HG02885 (cell line): ENCODE measurements around the gene TMEM244.
"Not testable (repeated sequence)": the region's sequence is repeated elsewhere in the genome, so short reads cannot be mapped to it uniquely, and the experiment has no call there.

Experiments used
- ATAC-seq: cut with Tn5 transposase; IDR thresholded peaks from one replicate; pipeline ENCODE4 v1.9.1; 2021; ENCODE audit warnings: mild to moderate bottlenecking; ENCODE audit not compliant: unreplicated experiment, poor library complexity

The TMEM244 gene

DNA sequence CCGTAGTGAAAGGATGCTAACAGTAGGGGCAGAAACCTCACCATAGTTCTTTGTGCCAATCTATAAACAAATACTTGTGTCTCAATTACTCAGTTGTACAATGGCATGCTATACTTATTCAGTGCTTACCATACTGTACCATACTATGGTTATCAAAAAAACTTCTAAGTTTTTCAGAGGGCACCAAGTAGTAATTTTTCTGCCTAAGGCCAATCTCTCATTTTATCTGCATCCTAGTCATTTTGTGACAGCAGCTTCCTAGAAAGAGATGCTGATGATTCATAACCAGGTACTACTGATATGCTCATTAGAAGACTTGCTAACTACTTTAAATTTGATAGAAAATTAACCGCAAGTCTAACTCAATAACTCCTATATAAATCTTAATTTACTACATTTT, 42.9 kb downstream of the TMEM244 start:
- ATAC-seq, result no peak

DNA sequence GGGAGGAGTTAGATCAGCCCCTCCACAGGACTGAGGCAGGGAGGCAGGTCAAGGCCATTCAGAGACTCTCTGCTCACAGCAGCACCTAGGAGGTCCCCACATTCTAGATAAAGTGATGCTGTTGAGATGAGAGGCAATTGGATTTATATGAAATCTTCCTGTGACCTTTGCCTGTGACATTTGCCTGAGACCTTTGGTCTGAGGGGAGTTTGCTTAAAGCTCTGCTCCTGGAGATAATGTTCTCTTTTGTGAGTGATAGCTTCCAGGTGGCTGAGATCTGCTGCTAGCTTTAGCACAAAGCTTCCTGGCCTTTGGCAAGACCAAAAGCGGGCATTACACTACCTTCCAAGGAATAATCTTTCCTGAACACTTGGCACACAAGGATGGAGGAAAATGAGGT, 43.3 kb downstream of the TMEM244 start:
- ATAC-seq, result no peak

DNA sequence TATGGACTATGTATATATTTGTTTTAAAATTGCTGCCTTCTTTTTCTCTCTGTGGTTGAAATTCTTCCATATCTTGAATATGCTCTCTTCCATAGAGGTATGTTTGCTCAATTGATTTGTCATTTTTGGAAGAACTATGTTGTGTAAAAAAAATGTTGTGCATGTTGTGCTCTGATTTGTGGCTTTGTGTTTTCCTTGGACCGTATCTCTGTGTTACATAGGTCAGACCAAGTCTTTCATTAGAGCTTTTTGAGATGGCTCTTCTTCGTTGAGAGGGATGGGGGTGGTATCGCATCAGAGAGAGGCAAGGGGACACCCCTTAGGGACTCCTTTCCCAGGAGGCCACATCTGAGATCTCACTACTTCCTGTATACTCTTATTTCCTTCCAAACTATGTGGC, 43.8 kb downstream of the TMEM244 start:
- no peak for ATAC-seq

DNA sequence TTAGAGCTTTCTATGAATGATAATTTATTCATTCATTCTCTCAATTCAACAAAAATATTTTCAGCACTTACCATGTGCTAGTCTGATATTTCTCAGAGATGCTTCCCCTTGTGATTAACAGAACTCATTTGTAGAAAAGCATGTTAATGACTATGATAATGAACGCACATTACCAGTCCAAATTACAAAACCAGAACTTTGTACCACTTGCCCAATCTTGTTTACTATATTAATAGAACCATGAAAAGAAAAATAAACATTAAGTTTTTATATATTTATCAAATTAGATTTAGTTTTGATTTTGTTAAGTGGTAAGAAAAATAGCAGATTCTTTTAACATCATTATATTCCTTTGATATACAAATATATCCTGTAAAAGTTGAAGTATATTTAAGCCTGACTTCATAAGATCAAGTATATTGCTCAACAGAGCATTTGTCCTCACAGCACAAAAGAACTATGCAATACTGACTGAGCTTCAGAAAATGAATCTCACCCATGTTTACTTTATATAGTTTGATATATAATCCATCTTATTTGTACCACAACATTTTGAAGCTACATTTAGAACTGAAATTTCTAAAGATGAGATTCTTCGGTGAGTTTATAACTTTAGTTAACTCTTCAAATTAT, 48.9 kb downstream of the TMEM244 start:
- ATAC-seq, result no peak

DNA sequence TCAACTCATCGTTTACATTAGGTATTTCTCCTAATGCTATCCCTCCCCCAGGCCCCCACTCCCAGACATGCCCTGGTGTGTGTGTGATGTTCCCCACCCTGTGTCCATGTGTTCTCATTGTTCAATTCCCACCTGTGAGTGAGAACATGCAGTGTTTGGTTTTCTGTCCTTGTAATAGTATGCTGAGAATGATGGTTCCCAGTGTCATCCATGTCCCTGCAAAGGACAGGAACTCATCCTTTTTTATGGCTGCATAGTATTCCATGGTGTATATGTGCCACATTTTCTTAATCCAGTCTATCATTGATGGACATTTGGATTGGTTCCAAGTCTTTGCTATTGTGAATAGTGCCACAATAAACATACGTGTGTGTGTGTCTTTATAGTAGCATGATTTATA, 54.0 kb downstream of the TMEM244 start:
- not testable (repeated sequence) for ATAC-seq

DNA sequence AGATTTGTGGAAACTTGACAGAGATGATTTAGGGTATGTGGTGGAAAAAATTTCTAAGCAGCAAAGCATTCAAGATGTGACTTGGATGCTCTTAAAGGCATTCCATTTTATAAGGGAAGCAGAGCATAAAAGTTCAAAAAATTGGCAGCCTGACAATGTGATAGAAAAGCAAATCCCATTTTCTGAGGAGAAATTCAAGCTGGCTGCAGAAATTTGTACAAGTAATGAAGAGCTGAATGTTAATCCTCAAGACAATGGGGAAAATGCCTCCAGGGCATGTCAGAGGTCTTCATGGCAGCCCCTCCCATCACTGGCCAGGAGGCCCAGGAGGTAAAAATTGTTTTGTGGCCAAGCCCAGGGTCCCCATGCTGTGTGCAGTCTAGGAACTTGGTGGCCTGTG, 58.2 kb downstream of the TMEM244 start:
- ATAC-seq, result not testable (repeated sequence)

DNA sequence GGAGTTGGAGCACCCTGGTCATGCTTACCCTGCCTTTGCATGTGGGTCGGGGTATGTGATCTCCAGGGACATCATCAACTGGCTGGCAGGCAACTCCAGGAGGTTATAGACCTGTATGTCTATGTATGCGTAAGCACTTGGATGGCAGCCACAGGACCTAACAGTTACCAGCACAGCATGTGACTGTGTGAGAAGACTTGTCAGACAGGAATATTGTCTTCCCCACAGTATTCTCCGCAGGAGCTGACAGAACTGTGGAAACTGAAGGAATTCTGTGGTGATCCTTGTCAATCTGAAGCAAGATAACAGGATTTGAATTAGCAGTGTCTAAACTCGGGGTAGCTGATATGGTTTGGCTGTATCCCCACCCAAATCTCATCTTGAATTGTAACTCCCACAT, 59.2 kb downstream of the TMEM244 start:
- ATAC-seq, result no peak

DNA sequence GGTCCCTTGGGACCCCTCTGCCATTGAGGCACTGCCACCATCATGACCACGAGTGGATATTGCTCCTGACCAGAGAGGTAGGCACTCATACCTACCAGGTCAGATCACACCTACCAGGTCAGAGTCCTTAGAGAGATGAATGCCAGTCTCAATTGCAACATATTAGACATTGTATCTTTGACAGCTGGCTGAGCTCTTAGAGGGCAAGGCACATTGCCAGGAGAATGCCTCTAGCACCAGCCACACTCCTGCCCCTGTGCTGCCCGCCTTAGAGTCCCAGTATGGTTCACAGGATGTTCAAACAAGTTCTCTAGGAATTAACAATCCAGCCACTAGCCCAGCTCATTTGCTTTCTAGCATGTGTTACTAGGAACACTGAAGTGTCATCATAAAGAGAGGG, 65.9 kb downstream of the TMEM244 start:
- ATAC-seq, result no peak

DNA sequence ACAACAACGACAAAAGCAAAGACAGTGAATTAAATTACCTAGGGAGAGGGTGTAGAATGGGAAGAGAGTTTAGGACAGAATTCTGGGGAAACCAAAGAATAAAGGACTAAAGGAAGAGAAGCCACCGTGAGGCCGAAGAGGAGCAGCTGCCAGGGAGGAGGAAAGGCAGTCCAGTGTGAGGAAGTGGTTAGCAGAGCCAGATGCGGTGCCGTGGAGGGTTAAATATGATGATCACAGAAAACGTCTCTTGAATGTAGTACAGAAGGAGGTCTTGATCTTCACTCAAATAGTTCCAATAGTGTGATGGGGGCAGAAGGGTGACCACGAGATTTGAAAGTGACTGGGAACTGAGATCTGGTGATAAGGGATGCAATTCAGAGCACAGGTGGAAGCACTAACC, 67.7 kb downstream of the TMEM244 start:
- no peak for ATAC-seq

DNA sequence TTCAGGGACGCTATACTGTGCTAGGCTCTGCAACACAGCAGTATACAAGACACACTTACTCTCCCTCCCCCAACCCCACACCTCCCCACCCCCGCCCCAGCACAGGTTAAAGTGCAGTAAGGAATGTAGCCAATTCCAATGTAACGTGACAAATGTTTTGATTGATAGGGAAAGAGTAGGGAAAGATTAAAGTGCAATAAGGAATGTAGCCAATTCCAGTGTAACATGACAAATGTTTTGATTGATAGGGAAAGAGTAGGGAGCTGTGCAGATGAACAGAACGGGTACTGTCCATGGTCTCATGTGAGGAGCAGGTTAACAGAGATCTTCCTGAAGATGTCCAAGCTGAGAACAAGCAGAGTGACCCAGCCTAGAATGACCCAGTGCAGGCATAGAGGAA, 69.1 kb downstream of the TMEM244 start:
- no peak for ATAC-seq

DNA sequence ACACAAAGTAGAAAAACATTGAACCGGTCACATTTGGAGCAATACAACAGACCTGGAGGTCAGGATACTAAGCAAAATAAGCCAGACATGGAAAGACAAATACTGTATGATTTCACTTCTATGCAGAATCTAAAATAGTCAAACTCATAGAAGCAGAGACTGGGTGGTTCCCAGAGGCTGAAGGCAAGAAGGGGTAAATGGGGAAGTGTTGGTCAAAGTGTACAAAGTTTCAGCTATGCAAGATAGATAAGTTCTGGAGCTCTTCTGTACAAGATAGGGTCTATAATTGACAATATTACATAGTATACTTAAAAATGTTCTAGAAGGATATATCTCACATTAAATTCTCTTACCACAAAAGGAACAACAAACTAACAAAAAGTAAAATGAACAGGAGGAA, 70.3 kb downstream of the TMEM244 start:
- no peak for ATAC-seq

DNA sequence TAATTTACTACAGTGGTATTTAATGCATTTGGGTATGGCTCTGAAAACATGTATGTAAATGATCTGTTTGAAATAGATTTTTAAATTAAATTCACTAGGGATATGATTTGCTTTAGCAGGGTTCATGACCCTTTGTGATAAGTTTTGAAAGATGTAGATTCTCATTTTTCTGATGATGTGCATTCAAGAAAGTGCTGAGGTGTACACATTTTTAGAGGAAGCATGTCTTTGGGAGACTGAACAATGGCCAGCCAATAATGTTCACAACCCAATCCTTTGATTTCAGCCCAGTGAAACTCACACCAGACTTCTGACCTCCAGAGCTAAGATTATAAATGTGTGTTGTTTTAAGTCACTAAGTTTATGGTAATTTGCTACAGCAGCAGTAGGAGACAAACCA, 71.1 kb downstream of the TMEM244 start:
- no peak for ATAC-seq

DNA sequence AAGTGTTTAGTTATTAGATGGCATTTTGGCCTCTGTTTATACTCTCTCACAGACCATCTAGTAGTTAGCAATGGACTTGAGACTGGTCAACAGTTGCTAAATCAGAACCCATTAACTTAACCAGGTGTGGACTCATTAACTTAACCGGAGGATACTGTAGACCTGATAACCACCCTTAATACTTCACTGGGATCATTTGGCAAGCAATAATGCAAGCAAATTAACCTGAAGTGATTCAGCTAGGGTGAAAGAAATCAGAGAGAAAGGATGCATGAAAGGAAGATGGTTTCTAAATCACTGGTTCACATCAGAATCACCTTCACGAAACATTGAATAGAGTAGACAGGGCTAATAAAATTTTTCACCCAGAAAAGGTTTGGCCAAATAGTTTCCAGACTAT, 73.3 kb downstream of the TMEM244 start:
- ATAC-seq, result no peak

DNA sequence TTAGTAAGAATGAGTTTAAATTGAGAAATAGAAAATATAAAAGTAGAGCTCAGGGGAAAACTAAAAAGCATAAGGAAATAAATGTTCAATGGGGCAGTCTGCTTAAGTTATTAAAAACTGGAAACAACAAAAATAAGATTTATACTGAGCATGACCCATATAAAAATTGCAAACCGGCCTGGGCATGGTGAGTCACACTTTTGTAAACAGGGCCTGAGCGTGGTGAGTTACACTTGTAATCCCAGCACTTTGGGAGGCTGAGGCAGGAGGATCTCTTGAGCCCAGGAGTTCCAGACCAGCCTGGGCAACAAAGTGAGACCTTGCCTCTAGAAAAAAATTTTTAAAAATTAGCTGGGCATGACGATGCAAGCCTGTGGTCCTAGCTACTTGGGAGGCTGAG, 74.6 kb downstream of the TMEM244 start:
- ATAC-seq, result no peak

DNA sequence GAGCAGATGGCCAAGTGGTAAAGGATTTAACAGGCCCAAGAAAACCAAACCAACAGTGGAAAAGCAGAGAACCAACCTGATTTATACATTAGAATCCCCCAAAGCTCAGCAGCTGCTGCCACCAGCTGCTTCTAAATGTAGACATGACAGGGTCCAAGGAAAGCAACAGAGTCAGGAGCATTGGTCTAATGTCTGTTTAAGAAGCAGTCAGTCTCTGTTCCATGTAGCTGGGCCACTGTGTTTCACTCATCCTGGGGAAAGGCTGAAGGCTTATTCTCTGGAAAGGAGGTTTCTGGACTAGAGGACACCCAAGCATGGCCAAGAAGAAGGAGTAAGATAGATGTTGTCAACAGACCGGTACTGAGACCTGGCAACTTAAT, 75.4 kb downstream of the TMEM244 start:
- no peak for ATAC-seq

DNA sequence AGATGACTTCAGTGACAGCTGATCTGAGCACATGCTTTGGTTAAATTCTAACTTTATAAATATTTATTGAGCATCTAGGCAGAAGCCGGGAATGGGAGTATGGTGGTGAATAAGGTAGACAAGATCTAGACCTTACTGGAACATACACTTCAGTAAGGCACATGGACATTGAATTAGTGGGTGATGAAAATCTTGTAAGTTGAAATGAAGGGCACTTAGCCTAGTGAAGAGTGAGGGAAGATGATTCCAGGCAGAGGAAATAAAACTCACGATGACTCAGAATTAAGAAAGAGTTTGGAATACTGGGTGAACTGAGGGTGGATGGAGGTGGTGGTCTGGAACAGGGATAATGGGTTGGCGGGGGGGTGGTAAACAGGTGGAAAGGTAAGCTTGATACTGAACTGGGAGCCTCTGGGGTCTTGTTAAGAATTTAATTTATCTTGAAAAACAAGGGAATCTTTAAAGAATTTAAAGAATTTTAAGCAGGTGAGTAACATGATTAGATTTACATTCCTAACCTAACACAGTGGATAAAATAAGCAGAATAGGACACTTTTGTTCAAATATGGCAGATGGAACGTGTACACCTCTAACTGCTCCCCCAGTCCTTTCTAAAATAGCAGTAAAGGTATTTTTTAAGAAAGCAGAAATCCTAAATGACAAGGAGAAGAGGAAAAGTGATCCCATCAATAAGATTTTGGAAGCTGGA, 75.9 kb downstream of the TMEM244 start:
- ATAC-seq, result no peak
